ENCODE results near the gene GNMT.

The GNMT gene

GRCh38 chr6:43005844-43006243 is 45.3 kb downstream of the GNMT start:
- no peak for DNase-seq (ENCODE audit: low read depth, low spot score)
- no peak overlapping the region for H3K4me3 ChIP-seq (ENCODE audit: low read length)

GRCh38 chr6:43006251-43006650 is 45.7 kb downstream of the GNMT start:
- DNase-seq (ENCODE audit: low read depth, low spot score): no peak
- no peak overlapping the region for H3K4me3 ChIP-seq (ENCODE audit: low read length)

GRCh38 chr6:43007126-43007525 is 46.6 kb downstream of the GNMT start:
- no peak for DNase-seq (ENCODE audit: low read depth, low spot score)
- H3K4me3 ChIP-seq (ENCODE audit: low read length): no peak overlapping the region

GRCh38 chr6:43009124-43009523 is 48.6 kb downstream of the GNMT start:
- peak; percentile 48 for DNase-seq (ENCODE audit: low read depth, low spot score)
- H3K4me3 ChIP-seq (ENCODE audit: low read length): no peak overlapping the region

- no peak overlapping the region for H3K4me3 ChIP-seq (ENCODE audit: low read length)
- no peak for DNase-seq (ENCODE audit: low read depth, low spot score)
Observed at GRCh38 chr6:43011207-43011606, 50.7 kb downstream of the GNMT start.

GRCh38 chr6:43012364-43012763 is 51.8 kb downstream of the GNMT start:
- DNase-seq (ENCODE audit: low read depth, low spot score): no peak
- H3K4me3 ChIP-seq (ENCODE audit: low read length): peak overlapping the region; percentile 86

DNA sequence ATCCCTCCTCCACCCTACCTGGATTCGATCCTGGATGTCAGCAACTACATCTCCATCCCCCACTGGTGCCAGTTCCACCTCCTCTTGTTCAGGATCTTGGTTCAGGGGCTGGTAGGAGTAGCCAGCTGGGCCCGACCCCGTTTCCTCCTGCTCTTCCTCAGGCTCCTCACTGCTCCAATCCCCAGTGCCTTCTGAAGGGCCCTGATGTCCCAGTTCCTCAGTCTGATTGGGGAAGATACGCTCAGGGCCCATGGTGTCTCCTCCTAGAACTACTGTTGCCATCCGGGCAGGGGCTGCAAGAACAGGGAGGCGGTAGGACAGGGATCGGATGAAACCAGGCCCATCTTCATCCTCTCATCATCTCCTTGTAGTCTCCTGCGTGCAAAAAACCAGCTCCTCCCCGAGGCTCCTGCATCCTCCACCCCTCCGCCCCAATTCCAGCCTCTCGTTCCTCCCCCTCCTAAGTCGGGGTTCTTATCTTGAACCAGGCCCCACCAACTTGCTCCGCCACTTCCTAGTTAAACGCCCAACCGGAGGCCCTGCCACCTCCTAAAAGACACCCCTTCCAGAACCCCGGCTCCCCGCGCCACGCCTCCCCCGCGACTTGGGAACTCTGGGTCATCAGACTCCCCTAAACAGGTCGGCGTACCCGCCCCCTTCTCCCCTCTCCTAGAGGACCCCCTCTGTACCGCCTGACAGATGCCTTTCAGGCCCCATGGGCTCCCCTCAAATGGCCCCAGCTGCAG is 52.7 kb downstream of the GNMT start:
- peak; percentile 36 for DNase-seq (ENCODE audit: low read depth, low spot score)

More for the DNA sequence above, 52.7 kb downstream of the GNMT start:
- peak overlapping the region; percentile 86 for H3K4me3 ChIP-seq (ENCODE audit: low read length)
